Measurements from ENCODE around the gene TCP11L2. TPM values are rescaled to one million over a fixed set of nuclear protein-coding genes. Genes with fewer than 3 reads are reported as not detected.

The TCP11L2 gene
- total and polyA plus RNA-seq, 2 of the 13 experiments (the other 11 are each of a cell fraction or from before 2014, with no cell fraction given), result 4.6 to 24.1 TPM

- TF ChIP-seq ZBTB8A (CRISPR knock-in tag; IDR thresholded peaks at IDR 0.05; ENCODE audit: borderline replicate concordance, low read depth) (peak; percentile 54; the same call in 1 of the 2 replicates), ZNF292 (CRISPR knock-in tag; IDR thresholded peaks at IDR 0.05; ENCODE audit: borderline replicate concordance, low read depth) (peak; percentile 69; the same call in 1 of the 2 replicates), ZNF609 (CRISPR knock-in tag; IDR thresholded peaks at IDR 0.05; ENCODE audit: borderline replicate concordance) (peak; percentile 75), NFIC (IDR thresholded peaks at IDR 0.05; ENCODE audit: low read length) (peak; percentile 29; the same call in 1 of the 2 replicates), ZFP1 (CRISPR knock-in tag; IDR thresholded peaks at IDR 0.05) (no peak; the same call in 1 of the 2 replicates), SETDB1 (CRISPR knock-in tag; IDR thresholded peaks at IDR 0.05; ENCODE audit: borderline replicate concordance) (0 out of 2 replicates have a peak, but pooled peaks have one; percentile 57), MZF1 (CRISPR knock-in tag; IDR thresholded peaks at IDR 0.05; ENCODE audit: borderline replicate concordance) (no peak), PLRG1 (conservative IDR thresholded peaks at IDR 0.05) (no peak), MXD1 (CRISPR knock-in tag; IDR thresholded peaks at IDR 0.05) (peak; percentile 85), HNRNPH1 (optimal IDR thresholded peaks at IDR 0.05; ENCODE audit: low read depth, low read length) (no peak), FOXK1 (CRISPR knock-in tag; IDR thresholded peaks at IDR 0.05; ENCODE audit: borderline replicate concordance, low read depth) (peak; percentile 77), CCDC6 (CRISPR knock-in tag; IDR thresholded peaks at IDR 0.05) (peak; percentile 73; the same call in 1 of the 2 replicates), ZNF510 (CRISPR knock-in tag; IDR thresholded peaks at IDR 0.05; ENCODE audit: low read depth) (peak; percentile 98), PBX3 (CRISPR knock-in tag; IDR thresholded peaks at IDR 0.05; ENCODE audit: borderline replicate concordance) (0 out of 2 replicates have a peak, but pooled peaks have one; percentile 31), HNF4A (CRISPR knock-in tag; IDR thresholded peaks at IDR 0.05) (peak; percentile 37; the same call in 1 of the 2 replicates), ZNF24 (IDR thresholded peaks at IDR 0.05) (0 out of 2 replicates have a peak, but pooled peaks have one; percentile 37), CREM (IDR thresholded peaks at IDR 0.05) (peak; percentile 67), CREM (CRISPR knock-in tag; IDR thresholded peaks at IDR 0.05) (0 out of 2 replicates have a peak, but pooled peaks have one; percentile 13), MED8 (CRISPR knock-in tag; IDR thresholded peaks at IDR 0.05; ENCODE audit: insufficient replicate concordance) (peak; percentile 90), ZNF607 (CRISPR knock-in tag; IDR thresholded peaks at IDR 0.05; ENCODE audit: borderline replicate concordance) (peak; percentile 80; the same call in 1 of the 2 replicates), FOXC1 (CRISPR knock-in tag; IDR thresholded peaks at IDR 0.05; ENCODE audit: borderline replicate concordance) (peak; percentile 93), MTF1 (CRISPR knock-in tag; IDR thresholded peaks at IDR 0.05) (no peak)
Observed at GRCh38 chr12:106357549-106358395, 55.2 kb downstream of the TCP11L2 start, which contains the start of gene POLR3B (continued).
